ENCODE measurements around the gene TMEM156.
"Not testable (repeated sequence)": the region's sequence is repeated elsewhere in the genome, so short reads cannot be mapped to it uniquely, and the experiment has no call there.

The TMEM156 gene

GRCh38 chr4:38967260-38968095 is 64.7 kb downstream of the TMEM156 start:
- DNase-seq (ENCODE audit: low read depth, low spot score) = peak; percentile 98
- TF ChIP-seq, protein P1, sequence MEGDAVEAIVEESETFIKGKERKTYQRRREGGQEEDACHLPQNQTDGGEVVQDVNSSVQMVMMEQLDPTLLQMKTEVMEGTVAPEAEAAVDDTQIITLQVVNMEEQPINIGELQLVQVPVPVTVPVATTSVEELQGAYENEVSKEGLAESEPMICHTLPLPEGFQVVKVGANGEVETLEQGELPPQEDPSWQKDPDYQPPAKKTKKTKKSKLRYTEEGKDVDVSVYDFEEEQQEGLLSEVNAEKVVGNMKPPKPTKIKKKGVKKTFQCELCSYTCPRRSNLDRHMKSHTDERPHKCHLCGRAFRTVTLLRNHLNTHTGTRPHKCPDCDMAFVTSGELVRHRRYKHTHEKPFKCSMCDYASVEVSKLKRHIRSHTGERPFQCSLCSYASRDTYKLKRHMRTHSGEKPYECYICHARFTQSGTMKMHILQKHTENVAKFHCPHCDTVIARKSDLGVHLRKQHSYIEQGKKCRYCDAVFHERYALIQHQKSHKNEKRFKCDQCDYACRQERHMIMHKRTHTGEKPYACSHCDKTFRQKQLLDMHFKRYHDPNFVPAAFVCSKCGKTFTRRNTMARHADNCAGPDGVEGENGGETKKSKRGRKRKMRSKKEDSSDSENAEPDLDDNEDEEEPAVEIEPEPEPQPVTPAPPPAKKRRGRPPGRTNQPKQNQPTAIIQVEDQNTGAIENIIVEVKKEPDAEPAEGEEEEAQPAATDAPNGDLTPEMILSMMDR (IDR thresholded peaks at IDR 0.05; ENCODE audit: low read depth, low read length) = no peak
- in situ Hi-C loops (cut with HindIII; ENCODE audit: low sequenced_read_pairs) = no loop called here
- H3K4me3 ChIP-seq (ENCODE audit: low read depth, low read length) = no peak overlapping the region

- H3K4me3 ChIP-seq (ENCODE audit: low read depth, low read length) = no peak overlapping the region
- in situ Hi-C loops (cut with HindIII; ENCODE audit: low sequenced_read_pairs) = no loop called here
- DNase-seq (ENCODE audit: low read depth, low spot score) = no peak
- TF ChIP-seq, protein P1 (IDR thresholded peaks at IDR 0.05; ENCODE audit: low read depth, low read length) = no peak
Measured at GRCh38 chr4:38965866-38966265, 66.3 kb downstream of the TMEM156 start.

GRCh38 chr4:38964942-38965775 is 67.0 kb downstream of the TMEM156 start:
- no peak overlapping the region for H3K4me3 ChIP-seq (ENCODE audit: low read depth, low read length)
- TF ChIP-seq, protein P1 (IDR thresholded peaks at IDR 0.05; ENCODE audit: low read depth, low read length) = no peak
- DNase-seq (ENCODE audit: low read depth, low spot score) = no peak
- in situ Hi-C loops (cut with HindIII; ENCODE audit: low sequenced_read_pairs) = no loop called here

- DNase-seq (ENCODE audit: low read depth, low spot score); in situ Hi-C loops (cut with HindIII; ENCODE audit: low sequenced_read_pairs); H3K4me3 ChIP-seq (ENCODE audit: low read depth, low read length): not testable (repeated sequence)
Measured at GRCh38 chr4:38959248-38959647, 73.0 kb downstream of the TMEM156 start.

GRCh38 chr4:38958453-38959190 is 73.6 kb downstream of the TMEM156 start:
- TF ChIP-seq, protein P1 (IDR thresholded peaks at IDR 0.05; ENCODE audit: low read depth, low read length) = no peak
- DNase-seq (ENCODE audit: low read depth, low spot score) = peak; percentile 58
- H3K4me3 ChIP-seq (ENCODE audit: low read depth, low read length) = no peak overlapping the region
- in situ Hi-C loops (cut with HindIII; ENCODE audit: low sequenced_read_pairs) = no loop called here

DNA sequence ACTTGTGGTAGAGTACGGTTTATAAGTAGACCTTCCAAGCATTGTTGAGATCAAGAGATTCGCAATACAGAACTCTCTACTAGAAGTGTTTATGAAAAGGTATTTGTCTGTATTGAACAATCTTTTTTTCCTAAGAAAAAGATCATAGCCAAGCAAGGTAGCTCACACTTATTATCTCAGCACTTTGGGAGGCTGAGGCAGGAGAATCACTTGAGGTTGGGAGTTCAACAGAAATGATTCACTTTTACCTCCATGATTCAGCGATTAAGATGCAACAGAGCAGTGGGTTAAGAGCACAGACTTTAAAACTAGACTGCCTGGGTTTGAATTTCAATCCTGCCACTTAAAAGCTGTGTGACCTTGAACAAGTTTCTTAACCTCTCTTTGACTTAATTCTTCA is 74.3 kb downstream of the TMEM156 start:
- H3K4me3 ChIP-seq (ENCODE audit: low read depth, low read length) = no peak overlapping the region
- DNase-seq (ENCODE audit: low read depth, low spot score) = no peak
- in situ Hi-C loops (cut with HindIII; ENCODE audit: low sequenced_read_pairs) = no loop called here
- TF ChIP-seq, protein P1 (IDR thresholded peaks at IDR 0.05; ENCODE audit: low read depth, low read length) = no peak

Data from astrocyte of the spinal cord (primary cell).